ENCODE measurements around the gene RNF115. TPM values are rescaled to one million over a fixed set of nuclear protein-coding genes. Genes with fewer than 3 reads are reported as not detected.

Gene RNF115
- total and polyA plus RNA-seq, 4 donors = 3.2 to 10.0 (median 7.6) TPM

GRCh38 chr1:145788580-145788979, 35.3 kb downstream of the RNF115 start:
- Histone ChIP-seq H3K9me3 (ENCODE audit: control insufficient read depth in 4 of 4, low read length in 3 of 4) (no peaks in the 10 kb centered on the region), H3K4me1 (ENCODE audit: control insufficient read depth in 4 of 4, insufficient read depth in 4 of 4, low read length in 3 of 4) (no peaks in the 10 kb centered on the region), H3K36me3 (ENCODE audit: control insufficient read depth in 4 of 4, insufficient read depth in 3 of 4, low read depth in 1 of 4, low read length in 3 of 4) (peaks cover 0 to 9% (median 2%) of the 10 kb centered on the region in 4 donors), H3K4me3 (ENCODE audit: low read depth in 1 of 3, low read length in 3 of 3) (no peak overlapping the region), H3K9ac (ENCODE audit: low read depth in 1 of 2, low read length in 2 of 2) (no peak overlapping the region), H3K27ac (ENCODE audit: low read depth in 1 of 2, low read length in 2 of 2) (no peak overlapping the region), H3K27me3 (ENCODE audit: control insufficient read depth in 4 of 4, insufficient read depth in 4 of 4, low read length in 3 of 4) (no peaks in the 10 kb centered on the region)
- TF ChIP-seq JUND (IDR thresholded peaks at IDR 0.05) = no peak
- TF ChIP-seq RAD21 (IDR thresholded peaks at IDR 0.05) = no peak
- TF ChIP-seq CTCF (IDR thresholded peaks at IDR 0.05; ENCODE audit: low read depth, low read length, missing input control) = no peak
- no peak for TF ChIP-seq NR2F2 (IDR thresholded peaks at IDR 0.05)
- TF ChIP-seq YY1 (IDR thresholded peaks at IDR 0.05) = no peak
- TF ChIP-seq, protein P1, sequence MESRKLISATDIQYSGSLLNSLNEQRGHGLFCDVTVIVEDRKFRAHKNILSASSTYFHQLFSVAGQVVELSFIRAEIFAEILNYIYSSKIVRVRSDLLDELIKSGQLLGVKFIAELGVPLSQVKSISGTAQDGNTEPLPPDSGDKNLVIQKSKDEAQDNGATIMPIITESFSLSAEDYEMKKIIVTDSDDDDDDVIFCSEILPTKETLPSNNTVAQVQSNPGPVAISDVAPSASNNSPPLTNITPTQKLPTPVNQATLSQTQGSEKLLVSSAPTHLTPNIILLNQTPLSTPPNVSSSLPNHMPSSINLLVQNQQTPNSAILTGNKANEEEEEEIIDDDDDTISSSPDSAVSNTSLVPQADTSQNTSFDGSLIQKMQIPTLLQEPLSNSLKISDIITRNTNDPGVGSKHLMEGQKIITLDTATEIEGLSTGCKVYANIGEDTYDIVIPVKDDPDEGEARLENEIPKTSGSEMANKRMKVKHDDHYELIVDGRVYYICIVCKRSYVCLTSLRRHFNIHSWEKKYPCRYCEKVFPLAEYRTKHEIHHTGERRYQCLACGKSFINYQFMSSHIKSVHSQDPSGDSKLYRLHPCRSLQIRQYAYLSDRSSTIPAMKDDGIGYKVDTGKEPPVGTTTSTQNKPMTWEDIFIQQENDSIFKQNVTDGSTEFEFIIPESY (IDR thresholded peaks at IDR 0.05) = no peak
- no peak for TF ChIP-seq EGR1 (IDR thresholded peaks at IDR 0.05; ENCODE audit: low read depth in 2 of 2)
- no peak for TF ChIP-seq ATF3 (IDR thresholded peaks at IDR 0.05)
- TF ChIP-seq GABPA (IDR thresholded peaks at IDR 0.05 in 1 of 2, conservative IDR thresholded peaks at IDR 0.05 in 1 of 2) = no peak
- TF ChIP-seq FOXA1 (IDR thresholded peaks at IDR 0.05) = no peak
- TF ChIP-seq RXRA (IDR thresholded peaks at IDR 0.05) = no peak
- TF ChIP-seq SP1 (IDR thresholded peaks at IDR 0.05) = no peak
- DNase-seq (ENCODE audit: low spot score) = no peak
- WGBS = 98% methylated on average over 3 of the region's 3 CpGs

GRCh38 chr1:145786271-145786670, 37.6 kb downstream of the RNF115 start:
- Histone ChIP-seq H3K36me3 (ENCODE audit: control insufficient read depth in 4 of 4, insufficient read depth in 3 of 4, low read depth in 1 of 4, low read length in 3 of 4) (peaks cover 0 to 12% (median 2%) of the 10 kb centered on the region in 4 donors), H3K27ac (ENCODE audit: low read depth in 1 of 2, low read length in 2 of 2) (no peak overlapping the region), H3K4me3 (ENCODE audit: low read depth in 1 of 3, low read length in 3 of 3) (no peak overlapping the region), H3K4me1 (ENCODE audit: control insufficient read depth in 4 of 4, insufficient read depth in 4 of 4, low read length in 3 of 4) (peaks cover 0 to 6% (median 1%) of the 10 kb centered on the region in 4 donors), H3K27me3 (ENCODE audit: control insufficient read depth in 4 of 4, insufficient read depth in 4 of 4, low read length in 3 of 4) (no peaks in the 10 kb centered on the region), H3K9ac (ENCODE audit: low read depth in 1 of 2, low read length in 2 of 2) (no peak overlapping the region), H3K9me3 (ENCODE audit: control insufficient read depth in 4 of 4, low read length in 3 of 4) (no peaks in the 10 kb centered on the region)
- 91% methylated on average over 1 of the region's 1 CpG for WGBS
- no peak for DNase-seq (ENCODE audit: low spot score)
- TF ChIP-seq JUND (IDR thresholded peaks at IDR 0.05) (no peak), NR2F2 (IDR thresholded peaks at IDR 0.05) (no peak), FOXA1 (IDR thresholded peaks at IDR 0.05) (no peak), RXRA (IDR thresholded peaks at IDR 0.05) (no peak), MAX (IDR thresholded peaks at IDR 0.05) (no peak), SP1 (IDR thresholded peaks at IDR 0.05) (no peak), CTCF (IDR thresholded peaks at IDR 0.05; ENCODE audit: low read depth, low read length, missing input control) (no peak), EGR1 (IDR thresholded peaks at IDR 0.05; ENCODE audit: low read depth in 2 of 2) (no peak), ATF3 (IDR thresholded peaks at IDR 0.05) (no peak), HNF4G (IDR thresholded peaks at IDR 0.05) (no peak), GABPA (IDR thresholded peaks at IDR 0.05 in 1 of 2, conservative IDR thresholded peaks at IDR 0.05 in 1 of 2) (no peak), HNF4A (conservative IDR thresholded peaks at IDR 0.05) (no peak), TAF1 (conservative IDR thresholded peaks at IDR 0.05) (no peak)
- TF ChIP-seq, protein P2, sequence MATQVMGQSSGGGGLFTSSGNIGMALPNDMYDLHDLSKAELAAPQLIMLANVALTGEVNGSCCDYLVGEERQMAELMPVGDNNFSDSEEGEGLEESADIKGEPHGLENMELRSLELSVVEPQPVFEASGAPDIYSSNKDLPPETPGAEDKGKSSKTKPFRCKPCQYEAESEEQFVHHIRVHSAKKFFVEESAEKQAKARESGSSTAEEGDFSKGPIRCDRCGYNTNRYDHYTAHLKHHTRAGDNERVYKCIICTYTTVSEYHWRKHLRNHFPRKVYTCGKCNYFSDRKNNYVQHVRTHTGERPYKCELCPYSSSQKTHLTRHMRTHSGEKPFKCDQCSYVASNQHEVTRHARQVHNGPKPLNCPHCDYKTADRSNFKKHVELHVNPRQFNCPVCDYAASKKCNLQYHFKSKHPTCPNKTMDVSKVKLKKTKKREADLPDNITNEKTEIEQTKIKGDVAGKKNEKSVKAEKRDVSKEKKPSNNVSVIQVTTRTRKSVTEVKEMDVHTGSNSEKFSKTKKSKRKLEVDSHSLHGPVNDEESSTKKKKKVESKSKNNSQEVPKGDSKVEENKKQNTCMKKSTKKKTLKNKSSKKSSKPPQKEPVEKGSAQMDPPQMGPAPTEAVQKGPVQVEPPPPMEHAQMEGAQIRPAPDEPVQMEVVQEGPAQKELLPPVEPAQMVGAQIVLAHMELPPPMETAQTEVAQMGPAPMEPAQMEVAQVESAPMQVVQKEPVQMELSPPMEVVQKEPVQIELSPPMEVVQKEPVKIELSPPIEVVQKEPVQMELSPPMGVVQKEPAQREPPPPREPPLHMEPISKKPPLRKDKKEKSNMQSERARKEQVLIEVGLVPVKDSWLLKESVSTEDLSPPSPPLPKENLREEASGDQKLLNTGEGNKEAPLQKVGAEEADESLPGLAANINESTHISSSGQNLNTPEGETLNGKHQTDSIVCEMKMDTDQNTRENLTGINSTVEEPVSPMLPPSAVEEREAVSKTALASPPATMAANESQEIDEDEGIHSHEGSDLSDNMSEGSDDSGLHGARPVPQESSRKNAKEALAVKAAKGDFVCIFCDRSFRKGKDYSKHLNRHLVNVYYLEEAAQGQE (IDR thresholded peaks at IDR 0.05) = no peak
- TF ChIP-seq, protein P1 (IDR thresholded peaks at IDR 0.05) = no peak
